GM23338 (cell line): ENCODE data around the gene MORC3. TPM values are rescaled to one million over a fixed set of nuclear protein-coding genes. Genes with fewer than 3 reads are reported as not detected.

Experiments used
- ATAC-seq: fragments of 200-7000 bp; cut with Tn5 transposase; 3 replicates; pipeline ENCODE4 v1.9.1; 2020
- DNase-seq: peaks from one replicate; pipeline ENCODE4 v3.0.0-alpha.2; 2015; ENCODE audit warnings: low spot score
- H2AFZ ChIP-seq: fragments of 200-600 bp; sonication (generic); 2 replicates; pipeline ENCODE4 v1.8.0; 2016; ENCODE audit warnings: antibody characterized with exemption, mild to moderate bottlenecking, moderate library complexity
- H3F3A ChIP-seq: fragments of 200-600 bp; sonication (generic); replicated peaks from 2 replicates; pipeline ENCODE4 v1.8.0; 2017; ENCODE audit warnings: antibody characterized with exemption, mixed run types, low read depth
- H3K27ac ChIP-seq: fragments of 200-600 bp; sonication (generic); 2 replicates; pipeline ENCODE4 v1.6.1; 2016; ENCODE audit warnings: low read depth
- H3K27me3 ChIP-seq: fragments of 200-600 bp; sonication (generic); 2 replicates; pipeline ENCODE4 v1.8.0; 2016; ENCODE audit warnings: mild to moderate bottlenecking, mixed run types, moderate library complexity; ENCODE audit not compliant: insufficient read depth
- H3K36me3 ChIP-seq: fragments of 200-600 bp; sonication (generic); 2 replicates; pipeline ENCODE4 v1.8.0; 2016; ENCODE audit warnings: mild to moderate bottlenecking; ENCODE audit not compliant: insufficient read depth
- H3K4me1 ChIP-seq: fragments of 200-600 bp; sonication (generic); 2 replicates; pipeline ENCODE4 v1.8.0; 2016; ENCODE audit warnings: mild to moderate bottlenecking, moderate library complexity; ENCODE audit not compliant: insufficient read depth
- H3K4me2 ChIP-seq: fragments of 200-600 bp; sonication (generic); 2 replicates; pipeline ENCODE4 v1.7.1; 2017; ENCODE audit warnings: mixed run types
- H3K4me3 ChIP-seq: fragments of 200-600 bp; sonication (generic); 2 replicates; pipeline ENCODE4 v1.6.1; 2016; ENCODE audit warnings: mixed run types
- H3K79me2 ChIP-seq: fragments of 200-600 bp; sonication (generic); replicated peaks from 2 replicates; pipeline ENCODE4 v1.8.0; 2017; ENCODE audit warnings: mild to moderate bottlenecking; ENCODE audit not compliant: insufficient read depth
- H3K9me2 ChIP-seq: fragments of 200-600 bp; sonication (generic); 2 replicates; pipeline ENCODE4 v1.8.0; 2017; ENCODE audit not compliant: insufficient read depth
- H4K20me1 ChIP-seq: fragments of 200-600 bp; sonication (generic); replicated peaks from 2 replicates; pipeline ENCODE4 v1.8.0; 2017; ENCODE audit warnings: mild to moderate bottlenecking; ENCODE audit not compliant: insufficient read depth
- H3K27ac Mint-ChIP-seq: 2 replicates; pipeline ENCODE4 v1.8.0; 2020; ENCODE audit warnings: inconsistent platforms, mild to moderate bottlenecking, moderate library complexity, mixed read lengths
- H3K27me3 Mint-ChIP-seq: 3 replicates; pipeline ENCODE4 v1.8.0; 2022; ENCODE audit warnings: low read depth, mild to moderate bottlenecking, moderate library complexity, mixed read lengths, inconsistent platforms; ENCODE audit not compliant: insufficient read depth, poor library complexity
- H3K36me3 Mint-ChIP-seq: 3 replicates; pipeline ENCODE4 v1.8.0; 2021; ENCODE audit warnings: low read depth, mild to moderate bottlenecking, inconsistent platforms, moderate library complexity, mixed read lengths
- H3K4me1 Mint-ChIP-seq: 3 replicates; pipeline ENCODE4 v1.8.0; 2020; ENCODE audit warnings: mild to moderate bottlenecking, inconsistent platforms, mixed read lengths
- H3K4me3 Mint-ChIP-seq: 3 replicates; pipeline ENCODE4 v1.8.0; 2021; ENCODE audit warnings: moderate library complexity, mild to moderate bottlenecking, inconsistent platforms, mixed read lengths
- H3K9me3 Mint-ChIP-seq: 3 replicates; pipeline ENCODE4 v1.8.0; 2020; ENCODE audit warnings: moderate library complexity, mild to moderate bottlenecking, inconsistent platforms, mixed read lengths
- CREB1 ChIP-seq: fragments of 250-450 bp; sonication (Bioruptor Pico); IDR thresholded peaks from 2 replicates; pipeline ENCODE4 v1.5.0; 2020; ENCODE audit warnings: low read depth, mild to moderate bottlenecking, moderate library complexity
- CTCF ChIP-seq, 2 experiments: fragments of 200-600 bp in 1 of 2; sonication (generic) in 1 of 2; conservative IDR thresholded peaks; 2 replicates each; pipeline versions ENCODE4 v1.5.1 to v1.6.1; 2016 to 2017; ENCODE audit warnings: antibody characterized with exemption in 2 of 2, low read depth in 2 of 2, mild to moderate bottlenecking in 2 of 2, moderate library complexity in 1 of 2
- ETS1 ChIP-seq: IDR thresholded peaks from 2 replicates; pipeline ENCODE4 v1.6.1; 2016; ENCODE audit warnings: antibody characterized with exemption
- EZH2 ChIP-seq: fragments of 200-600 bp; sonication (generic); IDR thresholded peaks from one replicate; pipeline ENCODE4 v1.8.0; 2017; ENCODE audit warnings: antibody characterized with exemption, mild to moderate bottlenecking, low read depth; ENCODE audit not compliant: unreplicated experiment
- EZH2phosphoT487 ChIP-seq: fragments of 200-600 bp; sonication (generic); IDR thresholded peaks from one replicate; pipeline ENCODE4 v1.8.1; 2018; ENCODE audit warnings: antibody characterized with exemption; ENCODE audit not compliant: unreplicated experiment
- JUNB ChIP-seq: IDR thresholded peaks from one replicate; pipeline ENCODE4 v1.6.1; 2016; ENCODE audit warnings: antibody characterized with exemption; ENCODE audit not compliant: unreplicated experiment
- NANOG ChIP-seq: IDR thresholded peaks from 2 replicates; pipeline ENCODE4 v1.6.1; 2016; ENCODE audit warnings: antibody characterized with exemption, borderline replicate concordance
- POLR2AphosphoS5 ChIP-seq: IDR thresholded peaks from 2 replicates; pipeline ENCODE4 v1.6.1; 2016; ENCODE audit warnings: antibody characterized with exemption, low read depth
- REST ChIP-seq: IDR thresholded peaks from one replicate; pipeline ENCODE4 v1.6.1; 2018; ENCODE audit warnings: antibody characterized with exemption; ENCODE audit not compliant: unreplicated experiment
- STAT1 ChIP-seq: IDR thresholded peaks from one replicate; pipeline ENCODE4 v1.6.1; 2016; ENCODE audit warnings: antibody characterized with exemption; ENCODE audit not compliant: unreplicated experiment
- ZNF114 ChIP-seq: fragments of 250-450 bp; sonication (Bioruptor Pico); IDR thresholded peaks from 2 replicates; pipeline ENCODE4 v1.5.0; 2020; ENCODE audit warnings: mild to moderate bottlenecking, moderate library complexity
- ZNF331 ChIP-seq: fragments of 250-450 bp; sonication (Bioruptor Pico); IDR thresholded peaks from 2 replicates; pipeline ENCODE4 v1.5.0; 2020; ENCODE audit warnings: low read depth, mild to moderate bottlenecking, moderate library complexity
- ZNF462 ChIP-seq: fragments of 250-450 bp; sonication (Bioruptor Pico); IDR thresholded peaks from 2 replicates; pipeline ENCODE4 v1.5.0; 2020; ENCODE audit warnings: mild to moderate bottlenecking, moderate library complexity
- polyA plus RNA-seq: library from polyadenylated mRNA; unstranded; fragments of >200 nt; fragmentation: Nextera tagmentation; extraction: Ambion mirVana; gene quantifications from 2 replicates; pipeline ENCODE4 v1.2.1, GENCODE V29; 2016
- total RNA-seq: library from RNA; depleted of rRNA; stranded (reverse); fragments of >200 nt; shearing (Covaris generic); gene quantifications from 2 replicates; pipeline ENCODE4 v1.2.3, GENCODE V29; 2014

Gene MORC3
- total and polyA plus RNA-seq, 2 experiments from 2014 or later: 11.5 to 25.4 TPM

GRCh38 chr21:36316872-36317484 is 3.0 kb upstream of the MORC3 start:
- Histone ChIP-seq H4K20me1 (0 out of 2 replicates have a peak, but pooled peaks cover under 1% of the 10 kb centered on the region), H3K4me2 (no peak overlapping the region), H3K36me3 (no peaks in the 10 kb centered on the region), H3K4me1 (peaks cover 8% of the 10 kb centered on the region; the same call in 1 of the 2 replicates), H3K4me3 (no peak overlapping the region), H3K79me2 (peaks cover 16% of the 10 kb centered on the region), H3K27me3 (no peaks in the 10 kb centered on the region), H2AFZ (no peak overlapping the region), H3F3A (no peaks in the 10 kb centered on the region), H3K27ac (no peak overlapping the region), H3K9me2 (no peaks in the 10 kb centered on the region)
- Mint-ChIP-seq H3K4me3 (no peak overlapping the region), H3K27me3 (peaks cover 8% of the 10 kb centered on the region), H3K9me3 (peaks cover 18% of the 10 kb centered on the region; the same call in 2 of the 3 replicates), H3K4me1 (peaks cover 7% of the 10 kb centered on the region; the same call in 2 of the 3 replicates), H3K36me3 (no peaks in the 10 kb centered on the region), H3K27ac (no peak overlapping the region)
- no peak for ATAC-seq
- TF ChIP-seq ZNF114 (CRISPR knock-in tag) (no peak), CREB1 (CRISPR knock-in tag) (no peak), ZNF331 (no peak), EZH2 (no peak), JUNB (no peak), STAT1 (no peak), NANOG (no peak), POLR2AphosphoS5 (no peak), ZNF462 (no peak), CTCF (conservative IDR thresholded peaks at IDR 0.05; ENCODE audit: low read depth in 2 of 2) (no peak), ETS1 (no peak), REST (no peak), EZH2phosphoT487 (no peak)
- no peak for DNase-seq
